Cortex of kidney (tissue), 1 donor: ENCODE data around the gene STING1.

Source experiments
- DNase-seq: peaks from one replicate; lab custom pipeline; 2025; lab: John Stamatoyannopoulos, UW

The STING1 gene

DNA sequence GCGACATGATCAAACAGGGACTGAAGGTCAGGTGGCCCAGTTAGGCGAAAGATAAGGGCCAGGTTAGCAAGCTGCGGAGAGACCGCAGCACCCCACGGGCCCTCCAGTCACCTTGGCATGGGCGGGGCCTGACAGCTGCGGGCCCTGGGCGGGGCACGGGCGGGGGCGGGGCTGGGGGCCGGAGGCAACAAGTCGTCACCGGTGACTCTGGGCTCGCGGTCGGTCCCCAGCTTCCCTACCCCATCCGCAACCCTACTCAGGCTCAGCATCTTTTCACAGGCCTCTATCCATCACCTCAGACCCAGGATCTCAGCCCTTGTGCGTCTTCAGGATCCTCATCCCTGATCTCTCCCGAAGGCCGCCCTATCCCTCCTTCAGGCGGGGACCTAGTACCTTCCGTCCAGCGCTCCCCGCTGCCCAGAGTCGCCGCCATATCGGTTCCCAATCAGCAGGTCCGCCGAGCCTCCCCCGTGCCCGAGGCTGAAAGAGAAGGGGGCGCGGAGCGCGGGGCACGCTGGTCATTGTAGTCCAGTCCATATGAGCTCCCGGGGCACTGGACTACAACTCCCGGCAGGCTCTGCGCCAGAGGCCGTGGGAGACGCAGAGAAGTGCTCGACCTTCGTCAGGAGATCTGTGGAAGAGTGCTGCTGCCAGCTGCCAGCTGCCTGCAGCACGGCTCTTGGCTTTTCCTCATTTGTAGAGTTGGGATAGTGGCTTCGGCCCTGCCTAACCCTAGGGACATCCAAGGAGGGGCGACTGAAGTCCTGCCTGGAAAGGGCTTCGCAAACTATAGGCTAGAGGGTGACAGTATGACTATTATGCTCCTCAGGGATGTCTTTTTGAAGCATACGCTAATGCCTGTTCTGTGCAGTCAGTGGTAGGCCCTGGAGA, 43.3 kb downstream of the STING1 start, which contains the start of gene DNAJC18:
Gene DNAJC18, minus strand, starts transcription at position 513 of the 891 bp plus-strand sequence. Its CDS starts 80 bp downstream, at position 433.
- no peak for DNase-seq

DNA sequence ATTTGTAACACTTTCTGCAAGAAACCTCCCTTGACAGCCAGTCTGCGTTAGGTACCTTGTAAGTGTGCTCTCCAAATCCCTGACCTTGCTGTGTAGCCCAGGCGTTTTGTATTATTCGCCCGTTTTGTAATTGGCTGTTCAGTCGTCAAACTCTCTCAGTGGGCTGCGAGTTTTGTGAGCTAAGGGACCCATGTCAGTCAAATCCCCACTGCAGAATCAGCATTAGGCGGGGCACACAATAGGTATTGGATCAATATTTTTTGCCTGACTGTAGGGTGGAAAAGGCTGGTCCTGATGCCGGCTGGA, 43.9 kb downstream of the STING1 start:
- DNase-seq = no peak

DNA sequence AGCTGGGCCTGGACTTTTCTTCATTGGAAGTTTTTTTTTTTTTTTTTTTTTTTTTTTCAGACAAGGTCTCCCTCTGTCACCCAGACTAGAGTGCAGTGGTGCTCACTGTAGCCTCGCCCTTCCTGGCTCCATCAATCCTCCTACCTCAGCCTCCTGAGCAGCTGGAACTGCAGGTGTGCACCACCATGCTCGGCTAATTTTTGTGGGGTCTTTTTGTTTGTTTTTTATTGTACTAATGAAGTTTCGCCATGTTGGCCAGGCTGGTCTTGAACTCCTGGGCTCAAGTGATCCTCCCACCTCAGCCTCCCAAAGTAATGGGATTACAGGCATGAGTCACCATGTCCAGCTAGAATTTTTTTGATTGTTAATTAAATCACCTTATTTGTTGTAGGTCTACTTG, 46.9 kb downstream of the STING1 start:
- DNase-seq = no peak

DNA sequence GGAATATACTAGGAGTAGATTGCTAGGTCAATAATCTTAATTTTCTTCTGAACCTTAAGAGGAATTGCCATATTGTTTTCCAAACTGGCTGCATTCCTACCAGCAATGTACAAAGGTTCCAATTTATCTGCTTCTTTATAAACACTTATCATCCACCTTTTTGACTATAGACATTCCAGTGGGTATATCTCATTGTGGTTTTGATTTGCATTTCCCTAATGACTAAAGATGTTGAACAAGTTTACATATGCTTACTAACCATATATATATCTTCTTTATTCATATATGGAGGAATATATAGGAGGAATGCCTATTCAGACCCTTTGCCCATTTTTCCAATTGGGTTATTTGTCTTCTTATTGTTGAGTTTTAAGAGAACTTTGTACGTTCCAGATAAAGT, 50.9 kb downstream of the STING1 start:
- no peak for DNase-seq

DNA sequence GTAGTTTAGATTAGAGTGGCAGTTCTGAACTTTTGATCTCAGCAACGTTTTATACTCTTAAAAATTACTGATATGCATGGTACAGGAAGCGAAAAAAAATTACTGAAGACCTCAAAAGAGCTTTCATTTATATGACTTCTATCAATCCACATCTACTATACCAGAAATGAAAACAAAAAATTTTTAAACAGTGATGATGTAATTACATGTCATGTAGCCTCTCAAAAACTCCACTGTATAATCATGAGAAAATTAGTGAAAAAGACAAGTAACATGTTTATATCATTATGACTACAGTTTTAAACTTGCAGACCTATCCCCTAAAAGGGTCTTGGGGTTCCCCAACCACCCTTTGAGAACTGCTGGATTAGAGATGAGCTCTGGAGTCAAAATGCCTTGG, 52.5 kb downstream of the STING1 start:
- no peak for DNase-seq

DNA sequence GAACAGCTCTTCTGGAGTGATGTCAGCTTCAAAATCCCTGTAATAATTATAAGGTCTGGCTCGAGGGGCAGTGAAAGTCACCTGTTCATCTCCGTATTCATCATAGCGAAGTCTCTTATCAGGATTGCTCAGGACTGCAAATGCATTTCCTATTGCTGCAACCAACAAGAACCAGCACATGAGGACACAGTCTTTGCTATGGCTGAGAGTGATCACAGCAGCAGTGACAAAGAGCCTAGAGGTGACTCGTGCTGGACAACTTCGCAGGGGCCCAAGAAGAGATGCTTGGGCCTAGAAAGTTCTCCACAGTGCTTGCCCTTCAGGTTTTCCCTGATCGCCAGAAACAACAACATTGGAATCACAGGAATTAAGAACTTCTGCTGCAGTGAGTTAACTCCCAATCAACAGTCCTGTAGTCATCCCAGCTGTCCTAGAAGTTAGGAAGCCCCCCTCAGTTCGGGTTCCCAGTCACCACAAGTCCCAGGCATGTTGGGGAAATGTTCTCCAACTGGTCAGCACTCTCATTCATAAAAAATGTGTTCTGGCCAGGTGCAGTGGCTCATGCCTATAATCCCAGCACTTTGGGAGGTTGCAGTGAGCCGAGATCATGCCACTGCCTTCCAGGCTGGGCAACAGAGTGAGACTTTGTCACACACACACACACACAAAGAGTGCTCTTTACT, 56.2 kb downstream of the STING1 start:
- DNase-seq = no peak
